Measurements from ENCODE around the gene MACROD2.

Gene MACROD2

GRCh38 chr20:14518648-14519047 is 523.3 kb downstream of the MACROD2 start:
- DNase-seq (ENCODE audit: low read depth) = no peak
- no peak for TF ChIP-seq CTCF (conservative IDR thresholded peaks at IDR 0.05; ENCODE audit: low read depth, low read length)
- H3K4me3 ChIP-seq (ENCODE audit: low read depth, low read length) = no peak overlapping the region

DNA sequence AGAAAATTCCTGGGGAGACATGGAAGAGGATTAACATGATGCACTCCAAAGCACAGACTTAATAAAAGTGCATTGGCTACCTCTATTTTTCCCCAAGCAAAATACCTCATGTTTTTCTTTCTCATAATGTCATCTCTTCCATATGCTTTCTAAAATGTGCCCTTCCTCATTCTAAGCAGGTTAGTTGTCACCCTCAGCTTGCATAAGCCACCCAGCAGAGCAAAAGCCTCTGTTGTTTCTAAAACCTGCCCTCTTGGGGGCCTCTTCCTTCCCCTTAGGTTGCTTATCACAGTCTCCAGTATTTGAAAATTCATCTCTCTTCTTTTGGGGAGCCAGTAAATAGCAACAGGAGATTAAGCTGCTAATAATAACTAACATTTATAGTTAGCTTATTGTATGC is 525.7 kb downstream of the MACROD2 start:
- no peak for DNase-seq (ENCODE audit: low read depth)
- H3K4me3 ChIP-seq (ENCODE audit: low read depth, low read length) = no peak overlapping the region
- no peak for TF ChIP-seq CTCF (conservative IDR thresholded peaks at IDR 0.05; ENCODE audit: low read depth, low read length)

- H3K4me3 ChIP-seq (ENCODE audit: low read depth, low read length) = no peak overlapping the region
- no peak for TF ChIP-seq CTCF (conservative IDR thresholded peaks at IDR 0.05; ENCODE audit: low read depth, low read length)
- peak; percentile 12 for DNase-seq (ENCODE audit: low read depth)
Observed at GRCh38 chr20:14521436-14521835, 526.1 kb downstream of the MACROD2 start.

- H3K4me3 ChIP-seq (ENCODE audit: low read depth, low read length) = no peak overlapping the region
- DNase-seq (ENCODE audit: low read depth) = no peak
- no peak for TF ChIP-seq CTCF (conservative IDR thresholded peaks at IDR 0.05; ENCODE audit: low read depth, low read length)
Observed at GRCh38 chr20:14522595-14522994, 527.3 kb downstream of the MACROD2 start.

- no peak overlapping the region for H3K4me3 ChIP-seq (ENCODE audit: low read depth, low read length)
- TF ChIP-seq CTCF (conservative IDR thresholded peaks at IDR 0.05; ENCODE audit: low read depth, low read length) = no peak
- no peak for DNase-seq (ENCODE audit: low read depth)
Observed at GRCh38 chr20:14523090-14523489, 527.8 kb downstream of the MACROD2 start.

- no peak for TF ChIP-seq CTCF (conservative IDR thresholded peaks at IDR 0.05; ENCODE audit: low read depth, low read length)
- H3K4me3 ChIP-seq (ENCODE audit: low read depth, low read length) = no peak overlapping the region
- no peak for DNase-seq (ENCODE audit: low read depth)
Observed at GRCh38 chr20:14525426-14525825, 530.1 kb downstream of the MACROD2 start.

GRCh38 chr20:14526891-14527290 is 531.6 kb downstream of the MACROD2 start:
- TF ChIP-seq CTCF (conservative IDR thresholded peaks at IDR 0.05; ENCODE audit: low read depth, low read length) = no peak
- no peak for DNase-seq (ENCODE audit: low read depth)
- H3K4me3 ChIP-seq (ENCODE audit: low read depth, low read length) = no peak overlapping the region
